Mucosa of stomach (tissue), 1 donor: ENCODE measurements around the gene BTLA.
"Not testable (repeated sequence)": the region's sequence is repeated elsewhere in the genome, so short reads cannot be mapped to it uniquely, and the experiment has no call there.

Source experiments
- H3K27me3 ChIP-seq: one replicate; pipeline ENCODE4 v1.7.0; 2013; ENCODE audit warnings: mild to moderate bottlenecking, low read length; ENCODE audit not compliant: control insufficient read depth, insufficient read depth
- H3K36me3 ChIP-seq: one replicate; pipeline ENCODE4 v1.7.0; 2013; ENCODE audit warnings: low read length; ENCODE audit not compliant: control insufficient read depth, insufficient read depth
- H3K4me1 ChIP-seq: one replicate; pipeline ENCODE4 v1.7.0; 2013; ENCODE audit warnings: mild to moderate bottlenecking, low read length; ENCODE audit not compliant: control insufficient read depth, insufficient read depth
- H3K4me3 ChIP-seq: one replicate; pipeline ENCODE4 v1.7.0; 2013; ENCODE audit warnings: low read length
- H3K9ac ChIP-seq: one replicate; pipeline ENCODE4 v1.7.0; 2013; ENCODE audit warnings: mild to moderate bottlenecking, low read length, moderate library complexity
- H3K9me3 ChIP-seq: one replicate; pipeline ENCODE4 v1.7.0; 2013; ENCODE audit warnings: mild to moderate bottlenecking, low read length, moderate library complexity; ENCODE audit not compliant: control insufficient read depth
- donor health status: Pancreatic carcinoma.

BTLA gene

GRCh38 chr3:112427123-112427522, 72.1 kb downstream of the BTLA start:
- Histone ChIP-seq H3K9me3 (no peaks in the 10 kb centered on the region), H3K4me1 (no peaks in the 10 kb centered on the region), H3K9ac (no peak overlapping the region), H3K36me3 (no peaks in the 10 kb centered on the region), H3K4me3 (no peak overlapping the region), H3K27me3 (no peaks in the 10 kb centered on the region)

GRCh38 chr3:112425858-112426750, 73.2 kb downstream of the BTLA start:
- Histone ChIP-seq H3K36me3 (no peaks in the 10 kb centered on the region), H3K9me3 (no peaks in the 10 kb centered on the region), H3K27me3 (no peaks in the 10 kb centered on the region), H3K4me1 (no peaks in the 10 kb centered on the region), H3K9ac (no peak overlapping the region), H3K4me3 (no peak overlapping the region)

GRCh38 chr3:112425382-112425781, 73.9 kb downstream of the BTLA start:
- Histone ChIP-seq H3K9me3 (no peaks in the 10 kb centered on the region), H3K27me3 (no peaks in the 10 kb centered on the region), H3K36me3 (no peaks in the 10 kb centered on the region), H3K4me3 (no peak overlapping the region), H3K9ac (no peak overlapping the region), H3K4me1 (no peaks in the 10 kb centered on the region)

GRCh38 chr3:112424394-112424793, 74.9 kb downstream of the BTLA start:
- Histone ChIP-seq H3K27me3 (no peaks in the 10 kb centered on the region), H3K4me1 (no peaks in the 10 kb centered on the region), H3K36me3 (no peaks in the 10 kb centered on the region), H3K4me3 (no peak overlapping the region), H3K9ac (no peak overlapping the region), H3K9me3 (no peaks in the 10 kb centered on the region)

- not testable (repeated sequence) for H3K36me3 ChIP-seq, H3K9me3 ChIP-seq, H3K4me1 ChIP-seq, H3K27me3 ChIP-seq, H3K4me3 ChIP-seq, H3K9ac ChIP-seq
Observed at GRCh38 chr3:112422921-112423320, 76.4 kb downstream of the BTLA start.

GRCh38 chr3:112418526-112418925, 80.7 kb downstream of the BTLA start:
- not testable (repeated sequence) for H3K9me3 ChIP-seq, H3K4me3 ChIP-seq, H3K9ac ChIP-seq, H3K27me3 ChIP-seq, H3K36me3 ChIP-seq, H3K4me1 ChIP-seq

GRCh38 chr3:112417696-112418318, 81.5 kb downstream of the BTLA start:
- Histone ChIP-seq H3K36me3 (no peaks in the 10 kb centered on the region), H3K9me3 (no peaks in the 10 kb centered on the region), H3K4me1 (no peaks in the 10 kb centered on the region), H3K4me3 (no peak overlapping the region), H3K27me3 (no peaks in the 10 kb centered on the region), H3K9ac (no peak overlapping the region)

- Histone ChIP-seq H3K9me3 (no peaks in the 10 kb centered on the region), H3K9ac (no peak overlapping the region), H3K27me3 (no peaks in the 10 kb centered on the region), H3K4me3 (no peak overlapping the region), H3K4me1 (no peaks in the 10 kb centered on the region), H3K36me3 (no peaks in the 10 kb centered on the region)
Observed at GRCh38 chr3:112416391-112417212, 82.7 kb downstream of the BTLA start.

- H3K4me3 ChIP-seq, result no peak overlapping the region
- no peaks in the 10 kb centered on the region for H3K36me3 ChIP-seq
- H3K27me3 ChIP-seq, result no peaks in the 10 kb centered on the region
- no peak overlapping the region for H3K9ac ChIP-seq
- H3K9me3 ChIP-seq, result no peaks in the 10 kb centered on the region
- H3K4me1 ChIP-seq, result no peaks in the 10 kb centered on the region
Observed at GRCh38 chr3:112415390-112415789, 83.9 kb downstream of the BTLA start.
